Right lobe of liver (tissue), 4 donors: ENCODE results near the gene GOLGB1.

ENCODE experiments used
- CTCF ChIP-seq, 4 donors: fragments of 200-600 bp in 3 of 4; fragments of 450-650 bp in 1 of 4; IDR thresholded peaks; one replicate each; pipeline versions ENCODE4 v1.5.1 to v1.8.0; 2016 to 2022; ENCODE audit warnings: antibody characterized with exemption in 4 of 4, mild to moderate bottlenecking in 2 of 4
- POLR2A ChIP-seq: fragments of 450-650 bp; IDR thresholded peaks from one replicate; pipeline ENCODE4 v1.6.1; 2017; ENCODE audit warnings: antibody characterized with exemption, mild to moderate bottlenecking
- donor health status: DM: no; HTN: no; CAD: no.
- donor health status: DM: no; HTN: no; CAD: no.
- donor health status: DM: no; HTN: yes; CAD: no.

- no peak for TF ChIP-seq POLR2A
- TF ChIP-seq CTCF (IDR thresholded peaks at IDR 0.05), result no peak
These were observed 11.9 kb downstream of the GOLGB1 start for GRCh38 chr3:121737644-121738043.
